GM12873 (cell line): ENCODE measurements around the gene DCC.

Experiments used
- CTCF ChIP-seq: IDR thresholded peaks from 2 replicates; pipeline ENCODE4 v1.5.1; 2012; ENCODE audit warnings: low read depth, mild to moderate bottlenecking, moderate library complexity, low read length, control low read depth; ENCODE audit not compliant: insufficient read depth; ENCODE audit errors: missing control alignments

Gene DCC

DNA sequence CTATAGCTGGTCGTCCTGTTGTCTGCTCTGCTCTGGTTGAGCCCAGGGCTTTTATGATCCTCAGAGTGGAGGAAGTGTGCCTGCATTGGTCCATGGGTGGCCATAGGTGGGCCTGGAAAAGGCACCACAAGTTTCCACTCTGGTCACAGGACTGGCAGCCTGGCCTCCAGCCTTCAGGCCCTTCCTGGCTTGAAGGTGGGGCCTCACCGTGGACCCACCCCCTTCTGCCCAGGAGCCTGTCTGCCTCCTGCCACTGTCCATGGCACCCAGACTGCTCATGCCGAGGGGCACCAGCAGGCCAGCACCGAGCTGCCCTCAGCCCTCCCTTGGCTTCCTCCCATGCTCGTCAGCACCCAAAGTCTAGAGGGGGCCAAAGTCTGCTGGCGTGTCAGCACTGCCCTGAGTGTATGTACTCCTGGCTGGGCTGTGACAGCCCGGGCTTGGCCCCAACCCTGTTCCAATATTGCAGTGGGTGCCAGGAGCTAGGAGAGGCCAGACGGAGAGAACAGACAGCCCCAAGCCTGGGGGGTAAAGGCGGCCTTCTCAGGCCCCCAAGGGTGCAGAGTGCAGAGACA, 529.4 kb downstream of the DCC start:
- no peak for TF ChIP-seq CTCF

- no peak for TF ChIP-seq CTCF
Observed at GRCh38 chr18:52869942-52870907, 530.2 kb downstream of the DCC start.

GRCh38 chr18:52874774-52875173, 534.8 kb downstream of the DCC start:
- TF ChIP-seq CTCF = no peak

DNA sequence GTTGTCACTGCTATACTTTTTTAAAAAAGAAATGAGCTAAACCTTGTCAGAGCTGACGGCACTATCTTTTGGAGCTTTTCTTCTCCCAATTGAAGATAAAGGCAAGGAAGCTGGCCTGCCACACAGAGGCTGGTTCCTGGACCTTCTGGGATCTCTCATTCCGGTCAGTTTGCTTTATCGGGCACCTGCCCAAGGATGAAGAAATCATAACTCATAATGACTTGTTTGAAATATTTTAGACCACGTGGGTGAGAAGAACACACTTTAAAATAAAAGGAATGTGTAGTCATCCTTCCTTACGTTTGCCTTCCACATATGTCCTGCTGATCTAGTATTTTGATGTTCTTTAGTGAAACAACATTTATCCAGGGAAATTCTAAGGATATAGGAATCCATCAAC, 535.7 kb downstream of the DCC start:
- TF ChIP-seq CTCF = no peak

DNA sequence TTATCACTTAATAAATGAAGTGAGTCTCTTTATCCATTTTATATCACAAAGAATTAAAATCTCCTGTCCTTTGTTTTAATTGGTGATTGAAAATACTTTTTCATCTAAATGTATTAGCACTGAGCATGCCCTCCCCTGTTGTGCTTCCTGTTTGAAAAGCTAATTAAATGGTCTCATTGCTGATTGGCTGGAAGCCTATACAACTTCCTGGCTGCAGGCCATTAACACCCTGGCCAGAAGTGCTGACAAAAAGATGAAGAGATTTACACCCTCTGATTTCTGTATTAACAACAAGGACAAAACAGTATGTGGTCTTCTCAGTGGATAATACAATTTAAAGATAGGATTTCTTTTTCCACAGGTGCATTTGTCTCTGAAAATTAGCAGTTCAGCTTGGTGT, 548.0 kb downstream of the DCC start:
- no peak for TF ChIP-seq CTCF

DNA sequence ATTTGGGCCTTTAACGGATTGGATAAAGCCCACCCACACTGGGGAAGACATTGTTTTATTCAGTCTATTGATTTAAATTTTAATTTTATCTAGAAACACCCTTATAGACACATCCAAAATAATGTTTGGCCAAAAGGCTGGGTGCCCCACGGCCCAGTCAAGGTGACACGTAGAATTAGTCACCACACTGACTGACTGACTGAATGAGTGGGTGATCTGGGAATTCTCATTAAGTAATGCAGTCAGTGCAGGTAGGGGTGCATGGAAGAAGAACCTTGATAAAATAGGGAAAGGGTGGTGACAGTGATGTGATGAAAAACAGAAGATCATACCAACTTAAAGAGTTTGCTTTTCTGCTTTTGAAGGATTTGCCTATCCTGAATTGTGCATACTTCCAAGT, 554.8 kb downstream of the DCC start:
- no peak for TF ChIP-seq CTCF

DNA sequence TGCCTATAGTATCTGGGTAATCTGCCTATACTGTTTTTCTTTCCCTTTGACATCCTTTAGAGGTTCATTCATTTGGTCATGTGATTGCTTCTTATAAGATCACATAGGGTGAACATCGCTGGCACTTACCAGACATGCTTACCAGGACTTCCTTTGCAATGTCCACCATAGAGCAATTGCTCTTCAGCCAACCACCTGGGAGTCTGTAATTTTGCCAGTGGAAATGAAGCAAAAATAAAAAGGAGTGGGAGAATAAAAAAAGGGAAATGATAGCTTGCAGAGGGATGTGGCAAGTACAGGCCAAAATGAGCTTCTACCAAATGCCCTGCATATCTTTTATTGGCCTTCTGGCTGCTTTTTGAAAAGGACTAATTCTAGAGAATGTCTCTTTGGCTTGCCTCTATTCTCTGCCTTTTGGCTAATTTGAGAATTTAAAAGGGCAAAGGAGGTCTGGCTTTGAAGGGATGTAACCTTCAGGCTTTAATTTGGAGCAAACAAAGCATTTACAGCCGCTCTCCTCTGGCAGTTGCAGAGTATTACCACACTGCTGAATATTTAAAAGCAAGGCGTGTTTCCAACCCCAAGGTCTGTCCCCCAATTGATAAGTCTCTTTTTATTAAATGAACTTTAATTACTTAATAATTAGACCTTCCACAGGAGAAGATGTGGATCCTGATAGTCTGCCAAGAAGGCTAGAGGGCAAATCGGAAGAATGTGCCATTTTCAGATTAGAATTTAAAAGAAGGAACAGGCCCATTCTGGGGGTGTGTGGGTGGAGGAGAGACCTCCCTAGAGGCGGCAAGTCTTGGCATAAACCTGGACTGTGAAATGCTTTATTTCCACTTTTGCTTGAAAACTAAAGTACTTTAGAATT, 557.9 kb downstream of the DCC start:
- TF ChIP-seq CTCF = no peak
